GM06990 (cell line): ENCODE data around the gene CD109.

Experiments
- DNase-seq: peaks from one replicate; pipeline ENCODE4 v3.0.0-alpha.2; 2011; ENCODE audit not compliant: insufficient read length; ENCODE audit errors: extremely low read depth
- H3K27me3 ChIP-seq: replicated peaks from 2 replicates; pipeline ENCODE4 v1.6.0; 2011; ENCODE audit warnings: low read length; ENCODE audit not compliant: control insufficient read depth, insufficient read depth
- H3K36me3 ChIP-seq: 2 replicates; pipeline ENCODE4 v1.5.1; 2011; ENCODE audit warnings: low read length; ENCODE audit not compliant: control insufficient read depth, insufficient read depth
- H3K4me3 ChIP-seq: replicated peaks from 2 replicates; pipeline ENCODE4 v1.5.1; 2011; ENCODE audit warnings: low read depth, mild to moderate bottlenecking, control low read depth, low read length
- TF ChIP-seq, protein P1 (sequence below): IDR thresholded peaks from 2 replicates; pipeline ENCODE4 v1.5.1; 2011; ENCODE audit warnings: low read length, control low read depth, mild to moderate bottlenecking, inconsistent platforms; ENCODE audit not compliant: insufficient read depth, poor library complexity, severe bottlenecking

The CD109 gene

DNA sequence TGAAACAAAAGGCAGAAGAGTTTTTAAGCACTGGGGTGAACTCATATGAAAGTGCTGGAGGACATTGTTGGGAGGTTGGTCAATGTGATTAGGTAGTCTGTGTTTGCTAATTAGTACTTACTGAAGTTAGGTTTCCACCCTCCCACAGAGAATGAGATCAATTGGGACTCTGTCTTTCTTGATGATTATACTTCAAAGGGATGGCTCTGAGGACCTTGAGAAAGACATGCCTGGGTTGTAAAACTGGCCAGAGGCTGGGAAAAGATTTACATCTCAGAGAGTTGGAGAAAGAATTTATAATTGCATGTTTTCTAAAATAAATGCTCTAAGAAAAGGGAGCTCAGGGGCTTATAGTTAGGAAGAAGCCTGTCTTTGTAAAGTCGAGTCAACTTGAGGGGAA lies 74.0 kb downstream of the CD109 start:
- Histone ChIP-seq H3K27me3 (no peaks in the 10 kb centered on the region), H3K36me3 (no peaks in the 10 kb centered on the region), H3K4me3 (no peak overlapping the region)
- TF ChIP-seq, protein P1, sequence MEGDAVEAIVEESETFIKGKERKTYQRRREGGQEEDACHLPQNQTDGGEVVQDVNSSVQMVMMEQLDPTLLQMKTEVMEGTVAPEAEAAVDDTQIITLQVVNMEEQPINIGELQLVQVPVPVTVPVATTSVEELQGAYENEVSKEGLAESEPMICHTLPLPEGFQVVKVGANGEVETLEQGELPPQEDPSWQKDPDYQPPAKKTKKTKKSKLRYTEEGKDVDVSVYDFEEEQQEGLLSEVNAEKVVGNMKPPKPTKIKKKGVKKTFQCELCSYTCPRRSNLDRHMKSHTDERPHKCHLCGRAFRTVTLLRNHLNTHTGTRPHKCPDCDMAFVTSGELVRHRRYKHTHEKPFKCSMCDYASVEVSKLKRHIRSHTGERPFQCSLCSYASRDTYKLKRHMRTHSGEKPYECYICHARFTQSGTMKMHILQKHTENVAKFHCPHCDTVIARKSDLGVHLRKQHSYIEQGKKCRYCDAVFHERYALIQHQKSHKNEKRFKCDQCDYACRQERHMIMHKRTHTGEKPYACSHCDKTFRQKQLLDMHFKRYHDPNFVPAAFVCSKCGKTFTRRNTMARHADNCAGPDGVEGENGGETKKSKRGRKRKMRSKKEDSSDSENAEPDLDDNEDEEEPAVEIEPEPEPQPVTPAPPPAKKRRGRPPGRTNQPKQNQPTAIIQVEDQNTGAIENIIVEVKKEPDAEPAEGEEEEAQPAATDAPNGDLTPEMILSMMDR = no peak
- no peak for DNase-seq

DNA sequence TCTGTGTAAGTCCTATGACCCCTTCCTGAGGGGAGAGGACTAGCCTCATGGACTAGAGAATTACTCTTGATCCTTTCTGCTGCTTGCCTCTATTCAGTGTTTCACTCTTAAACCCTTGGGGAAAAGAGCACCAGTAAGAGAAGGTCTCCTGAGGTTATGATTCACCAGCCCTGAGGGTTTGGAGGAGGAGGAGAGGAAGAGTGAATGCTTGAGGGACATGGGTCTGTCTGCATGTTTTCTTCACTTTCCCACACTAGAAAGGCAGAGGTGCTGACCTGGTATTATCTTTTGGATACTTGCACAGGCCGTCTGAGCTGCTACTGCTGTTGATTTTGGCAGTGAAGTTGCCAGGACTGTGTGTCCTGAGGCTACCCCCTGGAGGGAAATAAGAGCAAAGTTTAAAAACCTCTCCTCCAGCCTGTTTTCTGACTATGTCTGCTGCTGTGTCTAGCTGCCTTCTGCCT lies 78.3 kb downstream of the CD109 start:
- TF ChIP-seq, protein P1 = no peak
- Histone ChIP-seq H3K27me3 (no peaks in the 10 kb centered on the region), H3K36me3 (no peaks in the 10 kb centered on the region), H3K4me3 (no peak overlapping the region)
- DNase-seq = no peak

DNA sequence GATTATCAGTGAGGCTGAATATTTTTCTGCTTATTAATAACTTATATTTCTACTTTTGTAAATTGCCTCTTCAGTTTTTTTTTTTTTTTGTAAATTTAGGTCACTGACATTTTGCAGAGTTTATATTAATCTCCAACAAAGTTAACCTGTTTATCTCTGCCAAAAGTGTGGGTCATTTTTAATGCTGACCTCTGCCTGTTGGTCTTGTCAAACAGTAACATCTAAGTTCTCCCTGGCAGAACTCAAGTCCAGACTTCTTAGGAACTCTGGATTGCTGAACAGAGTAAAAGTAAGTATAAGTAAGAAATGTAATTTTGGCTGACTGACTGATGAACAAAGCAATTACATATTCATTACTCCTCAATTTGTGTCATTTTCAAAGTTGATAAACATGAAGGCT lies 83.9 kb downstream of the CD109 start:
- no peak for DNase-seq
- Histone ChIP-seq H3K36me3 (no peaks in the 10 kb centered on the region), H3K4me3 (no peak overlapping the region), H3K27me3 (no peaks in the 10 kb centered on the region)
- TF ChIP-seq, protein P1 = no peak

DNA sequence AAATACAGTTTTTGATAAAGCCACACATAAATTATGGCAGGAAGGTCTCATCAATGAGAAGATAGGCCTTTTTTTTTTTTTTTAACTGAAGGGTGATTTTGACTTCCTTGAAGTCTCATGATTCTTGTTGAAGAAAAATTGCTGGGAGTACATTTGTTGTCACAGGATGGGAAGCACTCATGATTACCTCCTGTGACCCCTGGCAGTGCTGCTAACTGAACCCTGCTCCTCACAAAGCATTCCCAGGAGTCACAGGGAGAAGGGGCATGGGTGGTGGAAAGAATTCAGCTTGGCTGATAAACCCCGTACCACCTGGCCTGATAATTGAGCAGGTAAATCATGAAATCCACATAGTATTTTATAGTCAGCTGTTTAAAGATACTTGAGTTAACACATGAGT lies 86.9 kb downstream of the CD109 start:
- H3K4me3 ChIP-seq = no peak overlapping the region
- H3K36me3 ChIP-seq = no peaks in the 10 kb centered on the region
- no peaks in the 10 kb centered on the region for H3K27me3 ChIP-seq
- TF ChIP-seq, protein P1 = no peak
- DNase-seq = no peak

DNA sequence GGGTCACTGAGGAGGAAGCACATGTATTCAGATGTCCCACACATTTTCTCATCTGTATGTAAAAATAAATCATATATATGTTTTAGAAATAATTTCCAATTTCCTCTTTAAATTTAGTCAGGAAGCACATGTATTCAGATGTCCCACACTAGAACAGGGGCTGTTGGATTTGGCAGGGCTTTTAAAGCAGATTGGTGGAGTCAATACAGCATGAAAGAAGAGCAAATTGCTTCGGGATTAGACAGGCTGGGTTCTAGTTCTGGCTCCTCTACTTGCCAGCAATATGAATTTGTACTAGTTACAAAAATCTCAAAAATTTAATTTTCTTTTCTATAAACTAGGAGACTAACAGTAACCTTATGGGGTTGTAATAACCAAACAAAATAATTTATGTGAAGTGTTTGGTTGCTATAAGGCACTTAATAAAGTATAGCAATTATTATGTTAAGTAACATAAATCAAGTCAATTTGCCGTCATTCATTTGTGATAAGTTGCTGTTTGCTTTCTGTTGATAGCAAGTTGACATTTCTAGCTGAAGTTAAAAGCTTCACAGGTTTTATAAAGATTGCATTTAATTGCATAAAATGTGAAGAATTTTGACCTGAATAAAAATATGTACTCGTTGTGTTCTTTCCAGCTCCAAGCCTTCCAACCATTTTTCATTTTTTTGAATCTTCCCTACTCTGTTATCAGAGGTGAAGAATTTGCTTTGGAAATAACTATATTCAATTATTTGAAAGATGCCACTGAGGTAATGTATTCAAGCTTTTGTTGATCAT lies 88.9 kb downstream of the CD109 start:
- Histone ChIP-seq H3K27me3 (no peaks in the 10 kb centered on the region), H3K4me3 (no peak overlapping the region), H3K36me3 (no peaks in the 10 kb centered on the region)
- DNase-seq = no peak
- TF ChIP-seq, protein P1 = no peak
